Ascending aorta (tissue), 2 donors: ENCODE data around the gene GNG10. TPM values are rescaled to one million over a fixed set of nuclear protein-coding genes. Genes with fewer than 3 reads are reported as not detected.
"Not testable (repeated sequence)": the region's sequence is repeated elsewhere in the genome, so short reads cannot be mapped to it uniquely, and the experiment has no call there.

Experiments
- DNase-seq, 2 donors: peaks; one replicate each; pipeline ENCODE4 v3.0.0-alpha.2; 2019; ENCODE audit warnings: low spot score in 2 of 2
- H3K27ac ChIP-seq, 2 donors: fragments of 200-600 bp; sonication (generic); one replicate each; pipeline ENCODE4 v1.5.1; 2016 to 2017; ENCODE audit warnings: mild to moderate bottlenecking in 1 of 2
- H3K27me3 ChIP-seq: fragments of 200-600 bp; sonication (generic); one replicate; pipeline ENCODE4 v1.5.1; 2017
- H3K36me3 ChIP-seq, 2 donors: fragments of 200-600 bp; sonication (generic); one replicate each; pipeline ENCODE4 v1.5.1; 2016
- H3K4me1 ChIP-seq, 2 donors: fragments of 200-600 bp; sonication (generic); one replicate each; pipeline ENCODE4 v1.5.1; 2016 to 2017; ENCODE audit warnings: mild to moderate bottlenecking in 1 of 2
- H3K4me3 ChIP-seq, 2 donors: fragments of 200-600 bp; sonication (generic); one replicate each; pipeline ENCODE4 v1.5.1; 2016 to 2017; ENCODE audit warnings: mild to moderate bottlenecking in 1 of 2
- H3K9me3 ChIP-seq, 2 donors: fragments of 200-600 bp; sonication (generic); one replicate each; pipeline ENCODE4 v1.5.1; 2016
- CTCF ChIP-seq, 3 experiments: fragments of 200-600 bp in 2 of 3; fragments of 450-650 bp in 1 of 3; sonication (generic) in 2 of 3; IDR thresholded peaks; one replicate each; pipeline ENCODE4 v1.5.1; 2016 to 2019; ENCODE audit warnings: antibody characterized with exemption in 3 of 3, mild to moderate bottlenecking in 1 of 3, moderate library complexity in 1 of 3
- intact Hi-C: fragments of 100-400 bp; cut with DNase I; formaldehyde crosslinking; loops from one replicate; pipeline ENCODE4 v1.15.1; 2023
- total RNA-seq: library from RNA; depleted of rRNA; stranded (reverse); fragments of >200 nt; gene quantifications from one replicate; pipeline ENCODE4 v1.1.0, GENCODE V29; 2016

GNG10 gene
- total RNA-seq, 1 donor from 2014 or later, result 23.8 TPM

- intact Hi-C loops, result no loop called here
- Histone ChIP-seq H3K27ac (no peak overlapping the region), H3K9me3 (no peaks in the 10 kb centered on the region), H3K4me1 (no peaks in the 10 kb centered on the region), H3K27me3 (no peaks in the 10 kb centered on the region), H3K4me3 (no peak overlapping the region), H3K36me3 (peaks cover 3 to 26% of the 10 kb centered on the region in 2 donors)
- no peak for TF ChIP-seq CTCF (IDR thresholded peaks at IDR 0.05)
- DNase-seq, result no peak
Measured at GRCh38 chr9:111668026-111668573, 6.7 kb downstream of the GNG10 start.

DNA sequence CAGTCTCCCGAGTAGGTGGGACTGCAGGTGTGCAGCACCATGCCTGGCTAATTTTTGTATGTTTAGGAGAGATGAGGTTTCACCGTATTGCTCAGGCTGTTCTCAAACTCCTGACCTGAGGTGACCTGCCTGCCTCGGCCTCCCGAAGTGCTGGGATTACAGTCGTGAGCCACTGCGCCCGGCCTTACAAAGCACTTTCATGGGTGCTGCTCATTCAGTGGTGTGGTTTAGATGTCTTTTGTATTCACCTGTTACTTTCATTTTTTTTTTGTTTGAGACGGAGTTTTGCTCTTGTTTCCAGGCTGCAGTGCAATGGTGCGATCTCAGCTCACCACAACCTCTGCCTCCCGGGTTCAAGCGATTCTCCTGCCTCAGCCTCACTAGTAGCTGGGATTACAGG, 7.2 kb downstream of the GNG10 start:
- H3K27ac ChIP-seq, H3K9me3 ChIP-seq, H3K4me1 ChIP-seq, H3K4me3 ChIP-seq, intact Hi-C loops, DNase-seq, H3K27me3 ChIP-seq: not testable (repeated sequence)
- H3K36me3 ChIP-seq, result peaks cover 3 to 26% of the 10 kb centered on the region in 2 donors

- no peak overlapping the region for H3K27ac ChIP-seq
- intact Hi-C loops, result no loop called here
- TF ChIP-seq CTCF (IDR thresholded peaks at IDR 0.05), result no peak
Measured at GRCh38 chr9:111674319-111674718, 12.9 kb downstream of the GNG10 start.

GRCh38 chr9:111676116-111676515, 14.7 kb downstream of the GNG10 start:
- no peak for DNase-seq
- Histone ChIP-seq H3K36me3 (peaks cover 0 to 19% of the 10 kb centered on the region in 2 donors), H3K4me1 (no peaks in the 10 kb centered on the region), H3K27me3 (no peaks in the 10 kb centered on the region), H3K4me3 (no peak overlapping the region), H3K27ac (no peak overlapping the region), H3K9me3 (no peaks in the 10 kb centered on the region)
- intact Hi-C loops, result no loop called here
- TF ChIP-seq CTCF (IDR thresholded peaks at IDR 0.05), result no peak

More at GRCh38 chr9:111674319-111674718, 12.9 kb downstream of the GNG10 start:
- no peaks in the 10 kb centered on the region for H3K4me1 ChIP-seq
- no peaks in the 10 kb centered on the region for H3K9me3 ChIP-seq
- H3K4me3 ChIP-seq, result no peak overlapping the region
- DNase-seq, result no peak
- H3K27me3 ChIP-seq, result no peaks in the 10 kb centered on the region
- H3K36me3 ChIP-seq, result peaks cover 0 to 23% of the 10 kb centered on the region in 2 donors

DNA sequence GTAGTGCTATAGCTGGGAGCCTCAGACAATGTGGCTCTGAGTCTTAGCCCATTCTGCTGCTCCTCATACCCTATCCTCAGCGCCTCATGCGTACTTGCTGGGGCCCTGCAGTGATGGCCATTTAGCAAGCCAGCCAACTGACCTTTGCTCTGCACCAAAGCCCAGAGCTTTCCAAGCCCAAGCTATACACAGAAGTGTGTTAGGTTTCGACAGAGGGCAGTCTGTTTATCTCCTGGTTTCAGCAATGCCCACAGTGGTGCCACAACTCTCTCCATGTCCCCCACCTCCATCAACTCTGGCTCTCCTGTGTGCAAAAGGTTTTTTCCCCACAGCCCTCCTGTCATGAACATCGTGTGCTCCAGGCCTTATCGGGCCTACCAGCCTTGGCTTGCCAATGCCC, 16.9 kb downstream of the GNG10 start:
- H3K4me1 ChIP-seq, result no peaks in the 10 kb centered on the region
- no peaks in the 10 kb centered on the region for H3K27me3 ChIP-seq
- H3K27ac ChIP-seq, result no peak overlapping the region
- no peaks in the 10 kb centered on the region for H3K9me3 ChIP-seq
- DNase-seq, result no peak
- TF ChIP-seq CTCF (IDR thresholded peaks at IDR 0.05), result no peak
- peaks cover 0 to 19% of the 10 kb centered on the region in 2 donors for H3K36me3 ChIP-seq
- intact Hi-C loops, result no loop called here
- H3K4me3 ChIP-seq, result no peak overlapping the region

DNA sequence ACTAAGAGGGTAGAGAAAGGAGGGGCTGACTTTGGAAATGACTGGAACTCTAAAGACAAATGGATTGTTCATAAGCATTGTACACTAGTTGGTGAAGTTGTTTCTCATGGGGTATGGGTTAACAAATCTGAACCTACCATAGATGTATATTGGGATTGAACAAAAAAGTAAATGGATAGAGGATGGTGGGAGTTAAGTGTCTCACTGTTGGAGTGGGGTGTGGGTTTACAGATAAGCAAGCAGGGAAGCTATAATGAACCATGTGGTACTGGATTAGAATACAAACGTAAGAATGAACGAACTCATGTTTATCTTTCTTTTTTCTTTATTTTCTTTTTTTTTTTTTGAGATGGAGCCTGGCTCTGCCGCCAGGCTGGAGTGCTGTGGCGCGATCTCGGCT, 17.8 kb downstream of the GNG10 start:
- TF ChIP-seq CTCF (IDR thresholded peaks at IDR 0.05), result no peak
- no peaks in the 10 kb centered on the region for H3K4me1 ChIP-seq
- no peaks in the 10 kb centered on the region for H3K27me3 ChIP-seq
- H3K9me3 ChIP-seq, result no peaks in the 10 kb centered on the region
- H3K27ac ChIP-seq, result no peak overlapping the region
- intact Hi-C loops, result no loop called here
- no peak overlapping the region for H3K4me3 ChIP-seq
- peaks cover 0 to 19% of the 10 kb centered on the region in 2 donors for H3K36me3 ChIP-seq
- no peak for DNase-seq
